GM15510 (cell line): Measurements from ENCODE around the gene SEC14L1.
A peak's percentile ranks its signal among the peaks of the same experiment; 100 is the strongest.

Experiments
- POLR2A ChIP-seq: IDR thresholded peaks from 3 replicates; pipeline ENCODE4 v1.6.1; 2011; ENCODE audit warnings: borderline replicate concordance; ENCODE audit not compliant: insufficient read length; ENCODE audit errors: extremely low read depth

The SEC14L1 gene

GRCh38 chr17:77242118-77242851 lies 101.5 kb downstream of the SEC14L1 start:
- no peak for TF ChIP-seq POLR2A

- peak; percentile 29 for TF ChIP-seq POLR2A
Measured at GRCh38 chr17:77245162-77245926, 104.6 kb downstream of the SEC14L1 start.

DNA sequence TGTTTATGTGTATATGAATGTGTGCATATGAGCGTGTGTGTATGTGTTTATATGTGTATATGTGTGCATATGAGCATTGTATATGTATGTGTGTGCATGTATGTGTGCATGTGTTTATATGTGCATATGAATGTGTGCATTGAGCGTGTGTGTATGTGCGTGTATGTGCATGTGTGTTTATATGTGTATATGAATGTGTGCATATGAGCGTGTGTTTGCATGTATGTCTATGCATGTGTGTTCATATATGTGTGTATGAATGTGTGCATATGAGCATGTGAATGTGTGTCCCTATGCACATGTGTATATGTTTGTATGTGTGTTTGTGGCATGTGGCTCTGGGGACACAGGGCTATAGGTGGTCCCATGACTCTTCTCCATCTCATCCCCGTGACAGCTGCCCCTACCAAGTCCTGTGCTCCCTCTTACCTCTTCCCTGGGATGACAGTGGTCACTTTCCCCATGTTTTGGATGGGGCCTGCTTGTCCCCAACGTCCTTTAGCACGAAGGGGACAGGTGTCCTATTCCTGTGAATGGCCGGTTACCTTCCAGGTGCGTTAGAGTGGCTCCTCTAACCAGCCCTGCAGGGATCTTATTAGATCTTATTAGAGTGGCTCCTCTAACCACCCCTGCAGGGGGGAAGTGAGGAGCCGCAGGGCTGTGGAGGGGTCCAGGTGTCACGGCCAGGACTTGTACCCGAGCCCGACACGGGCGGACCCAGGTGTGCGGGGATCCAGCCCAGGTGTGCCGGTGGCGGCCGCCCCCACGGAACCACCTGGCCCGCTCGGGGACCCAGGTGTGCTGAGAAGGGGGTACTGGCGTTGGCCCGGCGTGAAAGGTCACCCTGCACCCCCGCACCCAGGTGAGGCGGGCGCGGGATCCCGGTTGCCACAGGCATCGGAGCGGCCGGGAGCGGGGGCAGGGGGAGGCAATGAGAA lies 105.6 kb downstream of the SEC14L1 start:
- no peak for TF ChIP-seq POLR2A

DNA sequence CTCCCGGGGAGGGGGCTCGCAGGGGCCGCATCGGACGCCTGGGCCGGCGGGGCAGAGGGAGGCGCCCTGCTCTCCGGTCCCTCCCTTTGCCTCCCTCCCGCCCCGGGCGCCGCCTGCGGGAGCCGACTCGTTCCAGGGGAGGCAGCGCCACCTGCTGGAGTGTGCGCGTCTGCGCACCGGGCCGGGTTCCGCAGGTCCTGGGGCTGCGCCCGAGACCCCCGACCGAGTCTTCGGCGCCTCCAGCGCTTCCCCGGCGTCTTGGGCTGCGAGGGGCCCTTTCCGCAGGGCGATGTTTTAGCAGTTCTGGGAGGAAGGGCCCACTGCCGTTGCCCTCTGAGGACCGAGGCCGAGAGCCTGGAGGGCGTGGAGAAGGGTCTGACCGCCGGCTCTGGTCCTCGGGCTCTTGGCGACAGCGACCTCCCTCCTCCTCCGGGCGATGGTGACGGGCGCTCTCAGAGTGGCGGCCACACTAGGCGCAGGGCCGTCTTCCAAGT lies 106.3 kb downstream of the SEC14L1 start:
- no peak for TF ChIP-seq POLR2A

DNA sequence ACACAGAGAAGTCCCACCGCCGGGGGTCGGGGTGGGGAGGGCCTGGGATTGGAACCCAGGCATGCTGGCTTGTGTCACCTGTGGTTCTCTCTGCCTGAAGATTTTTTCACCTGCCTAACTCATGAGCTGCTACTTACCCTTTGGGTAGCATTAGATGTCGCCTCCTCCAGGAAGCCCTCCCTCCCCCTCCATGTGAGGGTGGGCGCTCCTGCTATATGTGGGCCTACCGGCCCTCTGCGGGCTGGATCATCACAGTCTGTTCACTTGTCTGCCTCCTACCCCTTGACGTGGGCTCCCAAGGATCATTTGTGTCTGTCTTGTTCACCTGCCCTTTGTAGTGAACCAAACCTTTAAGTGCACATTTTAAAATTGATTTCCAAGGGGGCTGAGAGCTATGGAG lies 106.8 kb downstream of the SEC14L1 start:
- no peak for TF ChIP-seq POLR2A

GRCh38 chr17:77248216-77249114 lies 107.7 kb downstream of the SEC14L1 start:
- no peak for TF ChIP-seq POLR2A

DNA sequence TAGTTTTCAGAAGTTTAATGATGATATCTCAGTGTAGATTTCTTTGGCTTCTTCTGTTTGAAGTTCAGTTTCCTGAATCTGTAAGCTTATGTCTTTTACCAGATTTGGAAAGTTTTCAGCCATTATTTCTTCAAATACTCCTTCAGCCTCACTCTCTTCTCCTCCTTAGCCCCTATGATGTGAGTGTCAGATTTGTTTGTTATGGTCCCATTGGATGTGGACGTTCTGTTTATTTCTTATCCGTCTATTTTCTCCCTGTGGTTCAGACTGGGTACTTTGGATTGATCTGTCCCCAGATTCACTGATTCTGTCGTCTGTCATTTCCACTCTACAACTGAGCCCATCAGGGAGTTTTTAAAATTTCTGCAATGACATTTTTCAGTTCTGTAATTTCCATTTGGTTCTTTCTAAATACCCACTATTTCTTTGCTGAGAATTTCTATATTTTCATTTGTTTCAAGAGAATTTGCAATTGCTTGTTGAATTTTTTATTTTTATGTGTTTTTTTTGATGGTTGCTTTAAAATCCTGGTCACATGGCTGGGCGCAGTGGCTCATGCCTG lies 110.9 kb downstream of the SEC14L1 start:
- no peak for TF ChIP-seq POLR2A

GRCh38 chr17:77253611-77254051 lies 112.9 kb downstream of the SEC14L1 start:
- no peak for TF ChIP-seq POLR2A

- TF ChIP-seq POLR2A: no peak
Measured at GRCh38 chr17:77254951-77255825, 114.4 kb downstream of the SEC14L1 start.

DNA sequence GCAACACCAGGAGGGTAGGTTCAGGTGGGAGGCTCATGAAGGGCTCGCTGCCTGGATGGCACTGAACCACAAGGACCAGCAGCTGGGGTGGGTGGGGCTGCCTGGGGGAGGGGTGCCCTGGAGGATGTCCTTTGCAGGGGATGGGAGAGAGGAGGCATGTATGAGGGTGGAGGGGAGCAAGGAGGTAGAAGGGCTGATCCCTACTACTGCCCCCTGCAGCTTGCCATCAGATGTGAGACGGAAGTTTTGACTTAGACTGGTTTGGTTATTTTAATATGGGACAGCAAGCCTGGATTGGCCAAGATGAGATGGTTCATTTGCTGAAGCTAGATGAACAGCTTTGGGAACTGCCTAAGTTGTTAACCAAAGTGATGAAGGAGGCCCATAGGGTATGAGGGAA lies 115.9 kb downstream of the SEC14L1 start:
- TF ChIP-seq POLR2A: no peak

GRCh38 chr17:77257169-77257568 lies 116.4 kb downstream of the SEC14L1 start:
- TF ChIP-seq POLR2A: no peak
